ENCODE data around the gene ARFRP1.

Gene ARFRP1

GRCh38 chr20:63711085-63711645 is 3.4 kb upstream of the ARFRP1 start:
- no peaks in the 10 kb centered on the region for H3K27me3 ChIP-seq (ENCODE audit: insufficient read depth, low read depth, severe bottlenecking)
- no peak for TF ChIP-seq CTCF (IDR thresholded peaks at IDR 0.05; ENCODE audit: low read depth, low read length)
- no peak overlapping the region for H3K4me3 ChIP-seq (ENCODE audit: low read depth, low read length)
- DNase-seq = no peak
- no peaks in the 10 kb centered on the region for H3K9me3 ChIP-seq (ENCODE audit: severe bottlenecking)
- no peak overlapping the region for H3K27ac ChIP-seq
- H3K36me3 ChIP-seq = peaks cover 76% of the 10 kb centered on the region

DNA sequence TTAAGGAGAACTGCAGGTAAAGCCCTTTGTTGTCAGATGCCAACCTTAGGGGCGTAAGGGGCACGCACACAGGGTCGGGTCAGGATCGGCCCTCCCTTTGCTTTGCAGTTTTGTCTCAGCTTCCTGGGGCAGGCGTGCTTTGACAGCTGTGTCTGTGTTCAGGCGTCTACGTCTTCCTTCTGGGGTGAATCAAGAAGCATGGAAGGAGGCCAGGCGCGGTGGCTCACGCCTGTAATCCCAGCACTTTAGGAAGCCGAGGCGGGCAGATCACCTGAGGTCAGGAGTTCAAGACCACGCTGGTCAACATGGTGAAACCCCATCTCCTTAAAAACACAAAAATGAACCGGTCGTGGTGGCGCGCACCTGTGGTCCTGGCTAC is 1.4 kb upstream of the ARFRP1 start:
- DNase-seq = no peak
- Histone ChIP-seq H3K27me3 (ENCODE audit: insufficient read depth, low read depth, severe bottlenecking) (no peaks in the 10 kb centered on the region), H3K27ac (no peak overlapping the region), H3K4me3 (ENCODE audit: low read depth, low read length) (no peak overlapping the region), H3K9me3 (ENCODE audit: severe bottlenecking) (no peaks in the 10 kb centered on the region), H3K36me3 (peaks cover 80% of the 10 kb centered on the region)
- no peak for TF ChIP-seq CTCF (IDR thresholded peaks at IDR 0.05; ENCODE audit: low read depth, low read length)

GRCh38 chr20:63708301-63709148 is 749 bp upstream of the ARFRP1 start:
- no peak for TF ChIP-seq CTCF (IDR thresholded peaks at IDR 0.05; ENCODE audit: low read depth, low read length)
- peak; percentile 16 for DNase-seq
- no peaks in the 10 kb centered on the region for H3K9me3 ChIP-seq (ENCODE audit: severe bottlenecking)
- peaks cover 82% of the 10 kb centered on the region for H3K36me3 ChIP-seq
- H3K4me3 ChIP-seq (ENCODE audit: low read depth, low read length) = peak overlapping the region; percentile 61
- H3K27me3 ChIP-seq (ENCODE audit: insufficient read depth, low read depth, severe bottlenecking) = no peaks in the 10 kb centered on the region
- H3K27ac ChIP-seq = peak overlapping the region; percentile 94

GRCh38 chr20:63706852-63707557 is 771 bp downstream of the ARFRP1 start:
- Histone ChIP-seq H3K36me3 (peaks cover 69% of the 10 kb centered on the region), H3K27me3 (ENCODE audit: insufficient read depth, low read depth, severe bottlenecking) (no peaks in the 10 kb centered on the region), H3K9me3 (ENCODE audit: severe bottlenecking) (no peaks in the 10 kb centered on the region), H3K27ac (peak overlapping the region; percentile 94), H3K4me3 (ENCODE audit: low read depth, low read length) (peak overlapping the region; percentile 61)
- peak; percentile 80 for DNase-seq
- TF ChIP-seq CTCF (IDR thresholded peaks at IDR 0.05; ENCODE audit: low read depth, low read length) = peak; percentile 82

DNA sequence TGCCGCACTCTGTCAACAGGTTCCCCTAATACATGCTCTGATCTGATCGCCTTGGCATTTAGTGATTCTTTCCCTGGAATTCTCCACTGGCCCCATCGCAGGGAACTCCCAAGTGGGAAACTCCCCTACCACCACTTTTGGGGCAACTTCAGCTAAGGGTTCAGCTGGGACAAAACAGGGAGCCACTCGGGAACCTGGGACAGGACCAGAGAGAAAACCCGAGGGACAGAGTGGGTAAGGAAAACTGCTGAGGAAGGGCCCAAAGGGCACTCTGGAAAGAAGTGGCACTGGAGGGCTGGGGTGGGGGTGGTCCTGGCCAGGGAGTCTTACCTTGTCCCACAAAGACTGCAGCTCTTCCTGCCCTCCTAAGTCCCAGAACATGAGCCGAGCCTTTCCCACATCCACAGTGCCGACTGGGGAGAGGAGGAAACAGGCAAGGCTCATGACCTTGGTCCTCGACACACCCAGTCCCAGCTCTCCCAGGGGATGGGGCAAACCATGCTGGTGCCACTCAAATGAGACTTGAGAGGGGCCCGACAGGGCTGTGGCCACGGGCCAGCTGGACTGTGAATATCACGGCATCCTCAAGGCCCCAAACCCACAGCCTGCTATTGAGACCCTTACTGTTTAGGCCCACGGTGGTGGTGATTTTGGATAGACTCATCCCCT is 1.6 kb downstream of the ARFRP1 start:
- Histone ChIP-seq H3K36me3 (peaks cover 60% of the 10 kb centered on the region), H3K4me3 (ENCODE audit: low read depth, low read length) (no peak overlapping the region), H3K27me3 (ENCODE audit: insufficient read depth, low read depth, severe bottlenecking) (no peaks in the 10 kb centered on the region), H3K9me3 (ENCODE audit: severe bottlenecking) (no peaks in the 10 kb centered on the region), H3K27ac (no peak overlapping the region)
- no peak for DNase-seq
- no peak for TF ChIP-seq CTCF (IDR thresholded peaks at IDR 0.05; ENCODE audit: low read depth, low read length)
